ENCODE measurements around the gene KCNN4.

Gene KCNN4

DNA sequence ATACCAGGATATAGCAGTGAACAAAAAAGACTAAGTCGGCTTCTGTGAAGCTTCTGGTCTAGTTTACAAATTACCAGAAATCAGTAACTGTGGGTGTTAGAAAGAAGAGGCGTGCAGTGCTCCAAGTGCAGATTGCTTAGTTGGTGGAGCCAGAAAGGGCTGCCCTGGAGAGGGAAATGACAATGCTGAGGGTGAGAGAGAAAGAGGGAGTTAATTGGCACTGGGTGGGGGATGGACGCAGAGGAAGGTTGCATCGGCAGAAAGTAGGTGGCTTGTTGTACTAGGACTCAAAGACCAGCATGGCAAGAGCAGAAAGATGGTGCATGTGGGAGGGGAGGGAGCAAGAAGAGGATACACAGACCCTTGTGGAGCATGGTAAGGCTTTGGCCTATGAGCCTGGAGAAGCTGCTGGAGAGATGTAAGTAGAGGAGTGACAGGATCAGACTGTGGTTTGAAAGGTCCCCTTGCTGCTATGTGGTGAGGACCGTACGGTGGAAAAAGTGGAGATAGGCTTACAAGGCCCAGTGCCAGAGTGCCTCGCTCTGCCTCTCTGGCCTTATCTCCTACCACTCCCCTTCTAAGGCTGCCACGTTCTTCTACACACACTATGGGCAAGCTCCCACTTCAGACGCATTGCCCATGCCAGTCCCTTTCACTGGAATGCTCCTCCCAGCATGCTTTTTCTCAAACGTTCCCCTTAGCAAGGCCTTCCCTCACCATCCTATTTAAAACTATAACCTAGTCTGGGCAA lies 39.5 kb downstream of the KCNN4 start:
- no peak for DNase-seq (ENCODE audit: low spot score)
- TF ChIP-seq CTCF (IDR thresholded peaks at IDR 0.05; ENCODE audit: extremely low read depth, missing control alignments): no peak

GRCh38 chr19:43739439-43740235 lies 41.1 kb downstream of the KCNN4 start:
- TF ChIP-seq CTCF (IDR thresholded peaks at IDR 0.05; ENCODE audit: extremely low read depth, missing control alignments): no peak
- no peak for DNase-seq (ENCODE audit: low spot score)

DNA sequence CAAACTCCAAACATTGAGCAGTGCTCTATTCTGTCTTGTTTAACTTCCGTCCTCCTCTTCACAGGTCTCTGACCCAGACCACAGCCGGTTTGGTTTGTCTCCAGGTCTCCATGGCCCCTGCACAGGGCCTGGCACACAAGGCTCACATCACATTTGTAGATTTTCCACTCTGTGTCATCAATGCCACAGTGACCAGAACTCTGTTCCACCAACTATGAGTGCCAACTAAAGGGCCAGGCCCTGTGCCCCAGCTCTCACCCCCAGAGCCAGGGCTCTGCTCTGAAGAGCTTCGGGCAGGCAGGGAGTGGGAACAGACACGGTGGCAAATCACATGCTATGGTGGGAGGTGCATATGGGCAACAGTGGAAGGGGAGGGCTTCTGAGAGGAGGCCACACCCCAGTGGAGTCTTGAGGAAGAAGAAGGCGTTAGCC lies 42.0 kb downstream of the KCNN4 start:
- TF ChIP-seq CTCF (IDR thresholded peaks at IDR 0.05; ENCODE audit: extremely low read depth, missing control alignments): no peak
- DNase-seq (ENCODE audit: low spot score): no peak

- TF ChIP-seq CTCF (IDR thresholded peaks at IDR 0.05; ENCODE audit: extremely low read depth, missing control alignments): no peak
- no peak for DNase-seq (ENCODE audit: low spot score)
These were observed 44.8 kb downstream of the KCNN4 start for GRCh38 chr19:43735957-43736356.

DNA sequence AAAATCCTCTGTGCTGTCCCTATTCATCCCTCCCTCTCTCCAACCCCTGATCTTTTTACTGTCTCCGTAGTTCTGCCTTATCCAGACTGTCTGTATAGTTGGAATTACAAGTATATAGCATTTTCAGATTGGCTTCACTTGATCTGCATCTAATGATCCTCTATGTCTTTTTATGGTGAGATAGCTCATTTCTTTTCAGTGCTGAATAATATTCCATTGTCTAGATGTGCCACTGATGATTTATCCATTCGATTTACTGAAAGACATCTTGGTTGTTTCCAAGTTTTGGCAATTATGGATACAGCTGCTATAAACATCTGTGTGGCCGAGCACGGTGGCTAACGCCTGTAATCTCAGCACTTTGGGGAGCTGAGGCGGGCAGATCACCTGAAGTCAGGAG lies 45.8 kb downstream of the KCNN4 start:
- no peak for DNase-seq (ENCODE audit: low spot score)
- no peak for TF ChIP-seq CTCF (IDR thresholded peaks at IDR 0.05; ENCODE audit: extremely low read depth, missing control alignments)

- no peak for TF ChIP-seq CTCF (IDR thresholded peaks at IDR 0.05; ENCODE audit: extremely low read depth, missing control alignments)
These were observed 48.9 kb downstream of the KCNN4 start for GRCh38 chr19:43731846-43732245.

DNA sequence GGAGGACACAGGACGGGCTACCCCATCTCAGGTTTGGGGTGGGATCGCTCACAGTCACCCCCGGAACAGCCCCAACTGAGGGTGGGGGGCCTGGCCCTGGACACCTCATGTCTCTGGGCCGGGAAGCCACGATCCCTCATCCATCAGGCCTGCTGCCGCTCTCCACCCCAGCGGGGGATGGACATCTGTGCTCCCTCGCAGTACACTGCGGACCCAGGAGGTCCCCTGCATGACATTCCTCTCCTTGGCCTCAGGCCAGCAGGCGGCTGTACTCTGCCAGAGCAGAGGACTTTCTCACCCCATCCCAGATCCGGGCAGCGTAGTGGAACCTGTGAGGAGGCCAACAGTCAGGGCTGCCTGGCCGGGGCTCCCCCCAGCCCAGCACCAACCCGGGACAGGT lies 49.4 kb downstream of the KCNN4 start:
- TF ChIP-seq CTCF (IDR thresholded peaks at IDR 0.05; ENCODE audit: extremely low read depth, missing control alignments): no peak
- DNase-seq (ENCODE audit: low spot score): no peak

More at GRCh38 chr19:43731846-43732245, 48.9 kb downstream of the KCNN4 start:
- no peak for DNase-seq (ENCODE audit: low spot score)

All from GM20000 (cell line).